Kidney (tissue), 14 donors: Measurements from ENCODE around the gene BRPF3. TPM values are rescaled to one million over a fixed set of nuclear protein-coding genes. Genes with fewer than 3 reads are reported as not detected.

Source experiments
- DNase-seq, 5 donors: peaks; one replicate each; pipeline ENCODE4 v3.0.0-alpha.2; 2013 to 2020
- FAIRE-seq: peaks from 2 replicates; lab custom pipeline; 2012; peaks lifted over from hg19 to GRCh38; lab: Jason Lieb, UNC
- H3K27ac ChIP-seq, 2 donors: one replicate each; pipeline ENCODE4 v1.7.0; 2013; ENCODE audit warnings: low read depth in 2 of 2, low read length in 2 of 2, inconsistent platforms in 1 of 2
- H3K27me3 ChIP-seq: one replicate; pipeline ENCODE4 v1.7.1; 2013; ENCODE audit warnings: low read length, inconsistent platforms; ENCODE audit not compliant: control insufficient read depth, insufficient read depth
- H3K36me3 ChIP-seq, 3 donors: one replicate each; pipeline versions ENCODE4 v1.7.0 to v1.7.1; 2013; ENCODE audit warnings: low read length in 3 of 3, control low read depth in 1 of 3, inconsistent platforms in 1 of 3; ENCODE audit not compliant: insufficient read depth in 3 of 3, control insufficient read depth in 2 of 3
- H3K4me1 ChIP-seq, 3 donors: one replicate each; pipeline versions ENCODE4 v1.7.0 to v1.7.1; 2013; ENCODE audit warnings: low read length in 3 of 3, inconsistent platforms in 1 of 3, low read depth in 1 of 3; ENCODE audit not compliant: control insufficient read depth in 2 of 3, insufficient read depth in 2 of 3
- H3K4me3 ChIP-seq, 3 donors: one replicate each; pipeline versions ENCODE4 v1.7.0 to v1.8.1; 2013; ENCODE audit warnings: low read length in 3 of 3, control low read depth in 1 of 3, inconsistent platforms in 1 of 3
- H3K9ac ChIP-seq, 3 donors: one replicate each; pipeline versions ENCODE4 v1.7.0 to v1.7.1; 2013; ENCODE audit warnings: low read length in 3 of 3, control low read depth in 1 of 3, inconsistent platforms in 1 of 3
- H3K9me3 ChIP-seq, 3 donors: one replicate each; pipeline versions ENCODE4 v1.7.0 to v1.7.1; 2013; ENCODE audit warnings: low read length in 3 of 3, control low read depth in 1 of 3, inconsistent platforms in 1 of 3; ENCODE audit not compliant: control insufficient read depth in 2 of 3, insufficient read depth in 1 of 3
- CTCF ChIP-seq: IDR thresholded peaks from 3 replicates; pipeline ENCODE4 v1.5.1; 2012; ENCODE audit warnings: mild to moderate bottlenecking, moderate library complexity, borderline replicate concordance; ENCODE audit not compliant: insufficient read depth; ENCODE audit errors: extremely low read depth
- intact Hi-C: fragments of 100-400 bp; cut with DNase I; formaldehyde crosslinking; loops from one replicate; pipeline ENCODE4 v1.11.1; 2022
- polyA plus RNA-seq: library from polyadenylated mRNA; stranded (reverse); fragments of 350-450 nt; fragmentation: Illumina TruSeq; extraction: RNeasy Lipid Tissue Mini Kit (QIAGEN cat#74804); gene quantifications from one replicate; pipeline ENCODE4 v1.2.3, GENCODE V29; 2014; ENCODE audit warnings: low read depth, low replicate concordance; ENCODE audit not compliant: insufficient read depth
- total RNA-seq: library from RNA; stranded (reverse); fragmentation: NEBNext Ultra II Directional; extraction: Animal tissue kit (Norgen Biotek cat#: 25700); gene quantifications from one replicate; pipeline ENCODE4 v1.2.1, GENCODE V29; 2021
- donor health status: control.
- donor health status: control.
- donor health status: control.
- donor health status: control.
- donor health status: control.
- donor health status: DM: yes; HTN: yes; CAD: no.
- donor health status: Normal renal cell carcinoma (clear cell type).

Gene BRPF3
- total and polyA plus RNA-seq, 2 donors from 2014 or later, result 10.2 to 29.5 TPM

- peak overlapping the region in 1 of 2 donors; percentile 22 for H3K27ac ChIP-seq
- no peaks in the 10 kb centered on the region for H3K36me3 ChIP-seq
- no peaks in the 10 kb centered on the region for H3K27me3 ChIP-seq
- FAIRE-seq (no peak), DNase-seq (no peak)
- no peaks in the 10 kb centered on the region for H3K4me1 ChIP-seq
- no peak overlapping the region for H3K9ac ChIP-seq
- intact Hi-C loops, result no loop called here
- TF ChIP-seq CTCF, result no peak
- H3K9me3 ChIP-seq, result no peaks in the 10 kb centered on the region
- no peak overlapping the region for H3K4me3 ChIP-seq
Observed at GRCh38 chr6:36150283-36150682, 46.3 kb upstream of the BRPF3 start.

GRCh38 chr6:36154286-36154685 is 42.3 kb upstream of the BRPF3 start:
- no peak for TF ChIP-seq CTCF
- Histone ChIP-seq H3K27me3 (no peaks in the 10 kb centered on the region), H3K9ac (no peak overlapping the region), H3K36me3 (no peaks in the 10 kb centered on the region), H3K27ac (no peak overlapping the region), H3K9me3 (peaks cover 0 to 4% (median 0%) of the 10 kb centered on the region in 3 donors), H3K4me3 (no peak overlapping the region), H3K4me1 (no peaks in the 10 kb centered on the region)
- DNase-seq, result no peak
- intact Hi-C loops, result no loop called here
- FAIRE-seq, result no peak

GRCh38 chr6:36155662-36156061 is 40.9 kb upstream of the BRPF3 start:
- Histone ChIP-seq H3K9ac (no peak overlapping the region), H3K27me3 (no peaks in the 10 kb centered on the region), H3K36me3 (no peaks in the 10 kb centered on the region), H3K27ac (no peak overlapping the region), H3K4me1 (no peaks in the 10 kb centered on the region), H3K4me3 (no peak overlapping the region), H3K9me3 (peaks cover 0 to 8% (median 0%) of the 10 kb centered on the region in 3 donors)
- FAIRE-seq (no peak), DNase-seq (no peak)
- intact Hi-C loops, result no loop called here
- TF ChIP-seq CTCF, result no peak

- peaks cover 0 to 8% (median 0%) of the 10 kb centered on the region in 3 donors for H3K9me3 ChIP-seq
- no peak overlapping the region for H3K4me3 ChIP-seq
- H3K27me3 ChIP-seq, result no peaks in the 10 kb centered on the region
- intact Hi-C loops, result no loop called here
- no peak overlapping the region for H3K27ac ChIP-seq
- DNase-seq, result no peak
- no peak for FAIRE-seq
- H3K4me1 ChIP-seq, result no peaks in the 10 kb centered on the region
- TF ChIP-seq CTCF, result no peak
- no peaks in the 10 kb centered on the region for H3K36me3 ChIP-seq
- H3K9ac ChIP-seq, result no peak overlapping the region
Observed at GRCh38 chr6:36160147-36160760, 36.3 kb upstream of the BRPF3 start.
